Measurements from ENCODE around the gene HYAL3.

GRCh38 chr3:50245831-50246516, 53.2 kb downstream of the HYAL3 start:
- TF ChIP-seq CTCF (IDR thresholded peaks at IDR 0.05) (peak; percentile 94 to 99 (median 98)), POLR2AphosphoS5 (IDR thresholded peaks at IDR 0.05) (peak in 2 of 4 donors; percentile 34 to 43), POLR2A (IDR thresholded peaks at IDR 0.05) (no peak)

Measured in sigmoid colon (tissue), 4 donors.